GM12865 (cell line): Measurements from ENCODE around the gene CABLES1.

ENCODE experiments used
- DNase-seq: peaks from one replicate; pipeline ENCODE4 v3.0.0; 2010; ENCODE audit warnings: low read depth
- H3K4me3 ChIP-seq: 2 replicates; pipeline ENCODE4 v1.5.1; 2011; ENCODE audit warnings: mild to moderate bottlenecking, low read depth, low read length, control low read depth
- CTCF ChIP-seq: IDR thresholded peaks from 2 replicates; pipeline ENCODE4 v1.5.1; 2011; ENCODE audit warnings: low read length, control low read depth, low read depth, inconsistent platforms; ENCODE audit not compliant: insufficient read depth; ENCODE audit errors: missing control alignments

CABLES1 gene

DNA sequence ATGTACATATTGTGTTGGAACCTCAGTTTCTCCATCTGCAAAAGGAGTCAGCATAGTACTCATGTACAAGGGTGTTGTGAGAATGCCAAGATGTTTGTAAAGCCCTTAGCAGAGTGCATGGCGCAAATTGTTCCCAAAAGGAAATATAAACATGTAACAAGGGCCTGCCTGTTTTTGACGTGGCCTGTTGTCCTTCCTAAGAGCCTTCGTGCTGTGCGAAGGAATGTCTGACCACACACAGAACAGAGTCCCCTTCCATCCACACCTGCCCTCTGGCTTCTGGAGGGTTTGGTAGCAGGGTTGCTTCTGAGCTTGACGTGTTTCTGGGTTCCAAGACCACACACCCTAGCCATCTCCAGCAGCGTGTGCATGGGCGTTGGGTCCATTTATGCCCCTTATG is 34.9 kb downstream of the CABLES1 start:
- TF ChIP-seq CTCF, result no peak
- H3K4me3 ChIP-seq, result no peak overlapping the region
- DNase-seq, result no peak

GRCh38 chr18:23171581-23172156 is 36.4 kb downstream of the CABLES1 start:
- TF ChIP-seq CTCF, result no peak
- no peak overlapping the region for H3K4me3 ChIP-seq
- DNase-seq, result no peak

DNA sequence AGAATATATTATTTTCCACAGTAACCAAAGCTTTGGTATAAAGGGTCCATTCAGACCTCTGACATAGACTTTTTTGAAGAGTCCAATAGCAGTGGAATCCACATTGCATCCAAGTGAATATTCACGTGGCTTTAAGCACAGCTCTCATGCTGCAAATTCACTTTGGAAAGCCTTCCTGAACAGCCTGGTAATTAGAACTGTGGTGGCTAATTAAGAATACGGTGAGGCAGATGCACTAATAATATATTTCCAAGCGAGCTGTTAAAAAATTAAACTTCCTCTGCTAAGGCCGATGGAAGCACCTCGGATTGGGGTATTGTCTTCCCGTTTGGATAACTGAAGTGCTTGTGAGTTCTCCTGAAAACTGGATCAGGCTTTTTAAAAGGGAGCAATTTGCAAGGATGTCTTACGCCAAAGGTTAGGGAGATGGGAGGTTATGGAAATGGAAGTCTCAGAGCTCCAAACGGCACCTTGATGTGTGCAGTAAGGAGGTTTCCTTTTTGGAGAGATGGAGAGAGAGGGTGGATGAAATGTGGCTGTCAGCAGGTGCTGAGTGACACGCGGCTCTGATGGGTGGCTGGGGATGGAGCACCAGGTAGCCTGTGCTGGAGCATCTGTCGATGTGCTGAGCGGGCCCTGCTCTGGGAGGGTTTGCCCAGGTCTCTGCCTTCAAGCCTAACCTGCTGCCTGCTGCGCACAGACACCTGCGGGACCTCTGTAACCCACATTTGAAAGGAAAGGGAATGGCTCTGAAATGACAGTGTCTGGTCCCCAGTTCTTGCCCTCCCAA is 37.5 kb downstream of the CABLES1 start:
- no peak for TF ChIP-seq CTCF
- H3K4me3 ChIP-seq, result no peak overlapping the region
- DNase-seq, result no peak

GRCh38 chr18:23173912-23174311 is 38.6 kb downstream of the CABLES1 start:
- TF ChIP-seq CTCF, result no peak
- no peak overlapping the region for H3K4me3 ChIP-seq
- no peak for DNase-seq

- H3K4me3 ChIP-seq, result no peak overlapping the region
- DNase-seq, result no peak
- no peak for TF ChIP-seq CTCF
Observed at GRCh38 chr18:23176701-23177432, 41.6 kb downstream of the CABLES1 start.

GRCh38 chr18:23177433-23178072 is 42.3 kb downstream of the CABLES1 start:
- DNase-seq, result no peak
- no peak overlapping the region for H3K4me3 ChIP-seq
- TF ChIP-seq CTCF, result no peak
